Stimulated activated CD4-positive, alpha-beta T cell treated with anti-CD3 and anti-CD28 coated beads, Interleukin-12 subunit alpha, Interleukin-12 subunit beta, amount 100 ng/mL, for 24 hours (primary cell): ENCODE results near the gene TMA7B.

Experiments
- DNase-seq, 2 experiments: peaks; one replicate each; pipeline ENCODE4 v3.0.0-alpha.2; 2020; ENCODE audit warnings: low read depth in 2 of 2

The TMA7B gene

GRCh38 chr22:40001800-40002577 is 41.8 kb downstream of the TMA7B start:
- DNase-seq = no peak

GRCh38 chr22:40002935-40003715 is 42.9 kb downstream of the TMA7B start:
- no peak for DNase-seq

GRCh38 chr22:40004836-40005235 is 44.6 kb downstream of the TMA7B start:
- no peak for DNase-seq

- DNase-seq = no peak
These were observed 46.4 kb downstream of the TMA7B start for GRCh38 chr22:40006641-40007040.

GRCh38 chr22:40007853-40008710 is 47.9 kb downstream of the TMA7B start:
- DNase-seq = no peak

GRCh38 chr22:40008726-40009291 is 48.6 kb downstream of the TMA7B start:
- no peak for DNase-seq

GRCh38 chr22:40009292-40009774 is 49.1 kb downstream of the TMA7B start:
- DNase-seq = no peak

- DNase-seq = no peak
These were observed 49.9 kb downstream of the TMA7B start for GRCh38 chr22:40009951-40010671.

GRCh38 chr22:40010746-40011145 is 50.5 kb downstream of the TMA7B start:
- DNase-seq = no peak
